GM19395 (cell line): Measurements from ENCODE around the gene AZIN2.
"Not testable (repeated sequence)": the region's sequence is repeated elsewhere in the genome, so short reads cannot be mapped to it uniquely, and the experiment has no call there.

Experiments
- ATAC-seq: cut with Tn5 transposase; IDR thresholded peaks from one replicate; pipeline ENCODE4 v1.9.1; 2021; ENCODE audit warnings: mild to moderate bottlenecking, moderate library complexity; ENCODE audit not compliant: unreplicated experiment

AZIN2 gene

GRCh38 chr1:33056426-33056825 lies 24.5 kb upstream of the AZIN2 start:
- ATAC-seq = no peak

DNA sequence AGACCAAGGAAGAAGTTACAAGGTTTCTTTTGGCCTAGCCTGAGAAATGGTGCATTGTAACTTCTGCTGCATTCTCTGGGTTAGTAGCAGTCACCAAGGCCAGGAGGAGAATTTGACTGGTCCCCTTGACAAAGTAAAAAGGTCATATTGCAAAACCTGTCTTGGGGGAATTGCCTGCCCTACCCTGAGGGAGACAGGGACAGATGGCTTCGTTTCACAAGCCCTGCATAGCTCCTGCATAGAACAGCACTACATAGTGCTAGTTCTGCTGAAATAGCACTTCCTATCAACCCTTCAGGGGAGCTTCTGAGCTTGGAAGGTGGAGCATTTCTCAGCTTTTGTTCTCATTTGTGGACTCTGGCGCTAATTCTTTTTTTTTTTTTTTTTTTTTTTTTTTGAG lies 23.9 kb upstream of the AZIN2 start:
- no peak for ATAC-seq

- ATAC-seq = no peak
Observed at GRCh38 chr1:33060579-33061083, 20.3 kb upstream of the AZIN2 start.

DNA sequence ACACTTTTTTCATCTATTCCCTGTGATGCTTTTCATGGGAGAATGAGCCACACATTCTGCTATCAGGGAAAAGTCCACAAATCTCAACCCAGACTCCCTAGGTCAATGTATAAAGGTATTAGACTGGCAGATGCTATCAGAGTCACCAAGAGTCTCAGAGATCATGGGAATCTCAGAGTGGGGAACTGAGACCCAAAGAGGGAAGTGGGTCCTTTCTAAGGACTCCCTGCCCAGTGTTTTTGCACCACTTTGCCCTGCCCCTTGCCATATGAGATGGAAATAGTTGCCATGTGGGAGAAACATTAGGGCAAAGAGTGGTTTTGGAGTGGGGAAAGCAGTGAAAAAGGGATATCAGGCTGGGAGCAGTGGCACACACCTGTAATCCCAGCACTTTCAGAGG lies 19.1 kb upstream of the AZIN2 start:
- ATAC-seq = no peak

DNA sequence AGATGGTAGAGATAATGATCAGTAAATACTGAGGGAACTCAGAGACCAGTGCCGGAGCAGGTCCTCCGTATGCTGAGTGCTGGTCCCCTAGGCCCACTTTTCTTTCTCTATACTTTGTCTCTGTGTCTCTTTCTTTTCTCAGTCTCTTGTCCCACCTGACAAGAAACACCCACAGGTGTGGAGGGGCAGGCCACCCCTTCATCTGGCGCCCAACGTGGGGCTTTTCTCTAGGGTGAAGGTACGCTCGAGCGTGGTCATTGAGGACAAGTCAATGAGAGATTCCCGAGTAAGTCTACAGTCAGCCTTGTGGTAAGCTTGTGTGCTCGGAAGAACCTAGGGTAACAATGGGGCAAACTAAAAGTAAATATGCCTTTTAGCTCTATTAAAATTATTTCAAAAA lies 16.7 kb upstream of the AZIN2 start:
- not testable (repeated sequence) for ATAC-seq

DNA sequence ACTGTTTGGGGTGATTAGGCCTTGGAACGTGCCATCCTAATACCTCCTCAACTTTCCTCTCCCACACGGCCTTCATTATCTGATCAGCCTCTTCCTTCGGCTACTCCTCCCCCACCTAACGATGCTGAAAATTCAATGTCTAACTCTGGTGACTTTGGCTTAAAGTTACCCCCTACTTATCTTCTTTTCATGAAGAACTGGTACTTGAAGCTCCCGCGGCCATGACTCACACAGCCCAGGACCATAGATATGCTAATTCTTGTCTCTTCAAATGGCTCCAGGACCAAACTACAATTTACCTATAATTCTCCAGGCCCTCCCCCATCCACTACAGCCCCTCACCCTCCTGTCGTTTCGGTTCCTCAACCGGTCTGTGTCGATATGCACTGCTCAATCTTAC lies 15.7 kb upstream of the AZIN2 start:
- ATAC-seq = no peak

DNA sequence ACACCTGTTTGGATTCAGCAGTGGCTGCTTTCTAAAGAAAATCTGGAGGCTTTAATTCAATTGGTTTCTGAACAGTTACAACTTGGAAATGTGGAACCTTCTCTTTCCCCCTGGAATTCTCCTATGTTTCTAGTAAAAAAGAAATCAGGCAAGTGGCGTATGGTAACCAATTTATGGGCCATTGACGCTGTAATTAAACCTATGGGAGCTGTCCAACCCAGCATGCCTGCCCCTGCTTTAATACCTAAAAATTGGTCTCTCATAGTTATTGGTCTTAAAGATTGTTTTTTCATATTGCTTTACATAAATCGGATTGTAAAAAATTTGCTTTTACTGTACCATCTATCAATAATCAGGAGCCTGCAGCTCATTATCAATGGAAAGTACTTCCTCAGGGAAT lies 14.5 kb upstream of the AZIN2 start:
- not testable (repeated sequence) for ATAC-seq

- ATAC-seq = not testable (repeated sequence)
Observed at GRCh38 chr1:33068108-33068507, 12.8 kb upstream of the AZIN2 start.

DNA sequence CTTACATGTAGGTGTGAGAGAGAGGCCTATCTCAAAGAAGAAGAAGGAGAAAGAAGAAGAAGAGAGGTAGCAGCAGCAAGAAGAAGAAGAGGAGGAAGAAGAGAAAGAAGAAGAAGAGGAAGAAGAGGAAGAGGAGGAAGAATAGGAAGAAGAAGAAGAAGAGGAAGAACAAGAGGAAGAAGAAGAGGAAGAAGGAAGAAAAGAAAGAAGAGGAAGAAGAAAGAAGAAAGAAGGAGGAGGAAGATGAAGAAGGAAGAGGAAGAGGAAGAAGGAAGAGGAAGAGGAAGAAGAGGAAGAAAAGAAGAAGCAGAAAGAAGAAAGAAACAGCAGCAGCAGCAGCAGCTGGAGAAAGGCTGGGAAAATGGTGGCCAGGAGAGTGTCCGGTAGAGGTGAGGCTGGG lies 10.3 kb upstream of the AZIN2 start:
- ATAC-seq = no peak

GRCh38 chr1:33072707-33073106 lies 8.2 kb upstream of the AZIN2 start:
- no peak for ATAC-seq

- ATAC-seq = no peak
Observed at GRCh38 chr1:33074193-33074945, 6.6 kb upstream of the AZIN2 start.

DNA sequence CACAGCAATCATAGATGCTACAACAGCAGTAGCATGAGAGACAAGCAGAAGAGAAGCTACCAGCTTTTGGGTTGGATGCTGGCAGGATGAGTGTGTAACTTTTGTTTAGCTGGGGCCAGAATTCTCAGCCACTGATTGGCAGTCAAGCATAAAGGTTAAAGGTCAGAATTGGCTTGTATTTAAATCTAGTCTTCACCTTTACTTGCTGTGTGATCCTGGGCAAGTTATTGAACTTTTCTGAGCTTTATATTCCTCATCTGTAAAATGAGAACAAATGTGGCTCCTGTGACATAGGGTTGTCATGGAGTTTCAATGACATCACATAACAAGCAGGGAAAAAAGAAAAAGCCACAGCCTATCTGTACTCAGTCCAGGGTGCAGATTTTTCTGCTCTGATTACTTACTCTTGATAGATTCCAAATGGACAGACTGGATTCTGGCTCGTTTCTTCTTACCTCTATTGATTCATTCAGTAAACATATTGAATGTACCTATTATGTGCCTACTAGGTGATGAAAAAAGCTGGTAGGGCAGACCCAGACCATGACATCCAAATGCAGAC lies 2.8 kb upstream of the AZIN2 start:
- no peak for ATAC-seq

DNA sequence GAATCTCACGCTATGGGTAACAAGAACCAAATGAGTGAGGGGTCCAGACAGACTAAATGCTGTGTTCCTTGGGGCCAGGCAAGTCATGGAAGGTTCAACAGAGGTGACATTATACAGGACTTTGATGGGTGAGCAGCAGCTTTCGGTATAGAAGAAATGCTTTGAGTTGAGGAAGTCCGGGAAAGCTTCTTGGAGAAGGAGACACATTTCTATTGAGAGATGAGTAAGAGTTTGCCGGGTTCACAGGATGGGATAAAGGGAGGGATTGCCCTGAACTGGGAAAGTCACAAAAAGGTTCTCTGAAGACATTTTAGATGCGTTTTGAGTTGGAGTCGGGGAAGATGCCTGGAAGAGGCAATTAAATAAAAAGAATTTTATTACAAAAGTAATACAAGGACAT lies 580 bp upstream of the AZIN2 start:
- no peak for ATAC-seq

GRCh38 chr1:33081554-33082305 lies 777 bp downstream of the AZIN2 start:
- no peak for ATAC-seq

DNA sequence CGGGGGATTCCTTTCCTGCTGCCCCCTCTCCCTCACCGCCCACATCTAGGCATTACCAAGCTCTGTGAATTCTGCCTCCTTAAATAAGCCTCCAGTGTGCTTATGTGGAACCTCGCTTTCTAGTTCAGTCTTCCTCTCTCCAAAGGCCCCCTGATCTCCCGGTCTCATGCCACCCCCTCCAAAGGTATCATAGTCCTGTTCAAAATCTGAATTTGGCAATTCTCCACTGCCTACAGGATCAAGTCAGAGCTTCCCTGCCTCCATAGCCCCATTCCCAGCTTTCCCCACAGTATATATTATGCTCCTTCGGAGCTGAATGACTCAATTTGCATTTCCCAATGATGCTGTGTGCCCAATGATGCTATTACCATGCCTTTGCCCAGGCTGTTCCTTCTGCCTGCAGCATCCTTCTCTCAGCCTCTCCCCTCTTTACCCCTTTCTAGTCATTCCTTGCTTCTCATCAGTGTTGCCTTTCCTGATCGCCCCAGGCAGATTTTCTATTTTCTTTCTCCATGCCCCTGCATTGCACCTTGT lies 1.7 kb downstream of the AZIN2 start:
- ATAC-seq = no peak

DNA sequence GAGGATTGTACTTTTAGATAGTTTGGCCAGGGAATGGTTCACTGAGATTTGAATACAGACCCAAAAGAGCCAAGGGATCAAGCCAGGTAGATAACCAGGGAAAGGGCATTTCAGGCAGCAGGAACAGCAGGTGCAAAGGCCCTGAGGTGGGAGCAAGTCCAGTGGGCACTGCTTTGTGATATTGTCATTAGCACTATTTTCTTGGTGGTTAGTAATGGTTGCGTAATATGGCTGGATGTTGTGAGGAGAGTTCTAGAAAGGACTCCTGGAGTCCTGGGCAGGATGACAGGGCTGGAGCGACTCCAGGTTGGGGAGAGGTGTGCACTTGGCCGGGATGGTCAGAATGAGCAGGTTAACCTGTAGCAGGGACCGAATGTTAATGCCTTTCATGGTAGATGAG lies 4.4 kb downstream of the AZIN2 start:
- no peak for ATAC-seq

DNA sequence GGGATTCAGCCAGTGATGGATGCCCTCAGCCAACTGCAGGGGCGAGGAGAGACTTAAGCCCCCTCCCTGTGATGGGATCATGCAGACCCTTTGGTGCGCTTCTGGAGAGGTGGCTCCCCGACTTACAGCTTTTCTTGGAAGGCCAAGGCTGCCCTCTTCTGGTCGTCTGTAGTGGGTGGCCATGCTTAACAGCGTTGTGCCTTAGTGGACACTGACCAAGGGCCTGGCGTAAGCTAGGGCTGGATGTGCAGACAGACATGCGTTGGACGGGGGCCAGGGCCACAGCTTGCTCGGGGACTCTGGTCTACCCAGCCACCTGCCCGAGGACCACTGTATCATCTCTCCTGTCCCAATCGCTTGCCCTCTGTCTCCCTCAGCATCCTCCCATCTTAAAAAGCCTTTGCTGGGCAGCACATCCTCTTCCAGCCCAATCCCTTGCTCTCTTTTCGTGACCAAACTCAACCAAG lies 5.5 kb downstream of the AZIN2 start:
- no peak for ATAC-seq

- no peak for ATAC-seq
Observed at GRCh38 chr1:33087677-33088076, 6.7 kb downstream of the AZIN2 start.

DNA sequence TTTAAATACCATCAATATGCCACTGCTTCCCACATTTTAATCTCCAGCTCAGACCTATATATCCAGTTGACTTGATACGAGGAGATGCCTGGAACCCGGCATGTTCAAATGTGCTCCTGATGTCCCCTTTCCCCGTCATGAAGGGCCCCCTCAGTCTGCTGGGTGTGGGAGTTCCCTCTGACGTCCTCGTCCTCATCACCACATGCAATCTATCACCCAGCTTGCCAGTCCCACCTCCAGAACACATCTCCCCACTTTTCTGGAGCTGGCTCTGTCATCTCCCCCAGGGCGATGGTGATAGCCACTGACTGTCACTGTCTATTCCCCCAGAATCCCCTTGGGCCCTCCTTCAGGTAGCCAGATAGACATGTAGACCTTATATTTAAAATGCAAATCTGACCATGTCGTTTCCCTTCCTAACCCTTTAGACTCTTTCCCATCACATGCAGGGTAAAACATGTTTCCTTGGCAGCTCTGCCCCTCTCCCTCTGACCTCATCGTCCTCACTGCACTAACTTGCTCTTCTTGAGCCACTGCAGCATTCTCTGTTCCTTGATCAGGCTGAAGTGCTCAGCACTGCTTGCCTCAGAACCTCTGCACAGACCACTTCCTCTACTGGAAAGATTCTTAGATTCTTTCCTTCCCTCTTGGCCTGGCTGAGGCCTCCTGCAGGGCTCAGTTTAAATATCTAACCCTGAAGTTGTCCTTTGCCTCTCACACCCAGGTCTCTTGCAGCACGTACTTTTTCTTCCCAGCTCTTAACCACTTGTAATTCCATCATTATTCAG lies 7.4 kb downstream of the AZIN2 start:
- no peak for ATAC-seq

DNA sequence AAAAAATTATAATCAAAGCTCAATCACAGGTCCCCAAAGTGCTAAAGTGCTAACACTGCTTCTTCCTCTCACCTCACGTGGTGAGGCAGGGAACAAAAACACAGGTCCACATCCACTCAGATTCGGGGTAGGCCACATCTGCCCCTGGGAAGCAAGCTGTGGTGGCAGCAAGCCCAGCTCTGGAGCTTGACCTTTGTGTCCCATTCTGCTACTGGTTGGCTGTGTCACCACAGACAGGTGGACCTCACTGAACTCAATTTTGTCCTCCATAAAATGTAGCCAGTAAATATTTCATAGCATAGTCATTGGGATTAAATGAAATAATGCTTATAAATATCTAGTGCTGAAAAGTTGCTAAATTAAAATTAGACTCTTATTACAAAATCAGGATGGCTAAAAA lies 8.5 kb downstream of the AZIN2 start:
- no peak for ATAC-seq

DNA sequence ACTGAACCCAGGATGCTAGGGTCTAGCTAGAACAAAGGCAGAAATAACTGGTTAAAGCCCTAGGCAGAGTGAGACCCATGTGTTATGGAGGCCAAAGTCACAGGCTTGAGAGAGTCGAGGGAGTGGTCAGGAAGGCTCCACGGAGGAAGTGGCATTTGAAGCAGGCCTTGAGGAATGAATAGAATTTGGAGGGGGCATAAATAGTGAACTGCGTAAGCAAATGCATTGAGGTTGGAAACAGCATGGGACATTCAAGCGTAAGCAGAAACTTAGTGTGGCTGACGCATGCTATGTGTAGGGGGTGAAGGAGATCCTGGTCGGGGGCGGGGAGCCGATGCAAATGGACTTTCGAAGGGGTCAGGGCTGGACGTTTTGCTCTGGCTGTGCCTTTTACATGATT lies 11.5 kb downstream of the AZIN2 start:
- no peak for ATAC-seq
